OCI-LY7 (cell line): ENCODE data around the gene ABRAXAS1.

ENCODE experiments used
- CTCF ChIP-seq: fragments of 200-600 bp; sonication (generic); conservative IDR thresholded peaks from 2 replicates; pipeline ENCODE4 v1.5.1; 2014; ENCODE audit warnings: mild to moderate bottlenecking, antibody characterized with exemption, low read length, moderate library complexity, mixed read lengths
- EZH2phosphoT487 ChIP-seq: fragments of 200-600 bp; sonication (generic); IDR thresholded peaks from 2 replicates; pipeline ENCODE4 v1.6.1; 2018; ENCODE audit warnings: low read depth, borderline replicate concordance, mild to moderate bottlenecking, mixed run types, antibody characterized with exemption, low read length, moderate library complexity, mixed read lengths

GRCh38 chr4:83418211-83418610 lies 66.7 kb downstream of the ABRAXAS1 start:
- TF ChIP-seq CTCF (no peak), EZH2phosphoT487 (no peak)
